Activated T-helper 17 cell treated with anti-CD3 and anti-CD28 coated beads, Interleukin-2, amount 50 U/mL, for 72 hours (primary cell): ENCODE results near the gene CLCN5. TPM values are rescaled to one million over a fixed set of nuclear protein-coding genes. Genes with fewer than 3 reads are reported as not detected.
A peak's percentile ranks its signal among the peaks of the same experiment; 100 is the strongest.

ENCODE experiments used
- ATAC-seq: fragments of 150-1000 bp; cut with Tn5 transposase; replicated peaks from 2 replicates; pipeline ENCODE4 v1.10.0; 2021; ENCODE audit warnings: mild to moderate bottlenecking, moderate library complexity
- H3K27ac Mint-ChIP-seq: one replicate; pipeline ENCODE4 v1.8.0; 2022; ENCODE audit warnings: mixed read lengths
- H3K27me3 Mint-ChIP-seq: one replicate; pipeline ENCODE4 v1.8.0; 2022; ENCODE audit warnings: mixed read lengths
- H3K36me3 Mint-ChIP-seq: one replicate; pipeline ENCODE4 v1.8.0; 2022; ENCODE audit warnings: low read depth, mild to moderate bottlenecking, mixed read lengths
- H3K4me1 Mint-ChIP-seq: one replicate; pipeline ENCODE4 v1.8.0; 2022; ENCODE audit warnings: mixed read lengths
- H3K4me3 Mint-ChIP-seq: one replicate; pipeline ENCODE4 v1.8.0; 2022; ENCODE audit warnings: mild to moderate bottlenecking, mixed read lengths
- H3K9me3 Mint-ChIP-seq: one replicate; pipeline ENCODE4 v1.8.0; 2022; ENCODE audit warnings: mixed read lengths
- total RNA-seq, 2 donors: library from RNA; stranded (reverse); gene quantifications; one replicate each; pipeline ENCODE4 v1.2.3, GENCODE V29; 2022

The CLCN5 gene
- 1 to 10 TPM; 3.1 to 4.3 TPM for total RNA-seq

DNA sequence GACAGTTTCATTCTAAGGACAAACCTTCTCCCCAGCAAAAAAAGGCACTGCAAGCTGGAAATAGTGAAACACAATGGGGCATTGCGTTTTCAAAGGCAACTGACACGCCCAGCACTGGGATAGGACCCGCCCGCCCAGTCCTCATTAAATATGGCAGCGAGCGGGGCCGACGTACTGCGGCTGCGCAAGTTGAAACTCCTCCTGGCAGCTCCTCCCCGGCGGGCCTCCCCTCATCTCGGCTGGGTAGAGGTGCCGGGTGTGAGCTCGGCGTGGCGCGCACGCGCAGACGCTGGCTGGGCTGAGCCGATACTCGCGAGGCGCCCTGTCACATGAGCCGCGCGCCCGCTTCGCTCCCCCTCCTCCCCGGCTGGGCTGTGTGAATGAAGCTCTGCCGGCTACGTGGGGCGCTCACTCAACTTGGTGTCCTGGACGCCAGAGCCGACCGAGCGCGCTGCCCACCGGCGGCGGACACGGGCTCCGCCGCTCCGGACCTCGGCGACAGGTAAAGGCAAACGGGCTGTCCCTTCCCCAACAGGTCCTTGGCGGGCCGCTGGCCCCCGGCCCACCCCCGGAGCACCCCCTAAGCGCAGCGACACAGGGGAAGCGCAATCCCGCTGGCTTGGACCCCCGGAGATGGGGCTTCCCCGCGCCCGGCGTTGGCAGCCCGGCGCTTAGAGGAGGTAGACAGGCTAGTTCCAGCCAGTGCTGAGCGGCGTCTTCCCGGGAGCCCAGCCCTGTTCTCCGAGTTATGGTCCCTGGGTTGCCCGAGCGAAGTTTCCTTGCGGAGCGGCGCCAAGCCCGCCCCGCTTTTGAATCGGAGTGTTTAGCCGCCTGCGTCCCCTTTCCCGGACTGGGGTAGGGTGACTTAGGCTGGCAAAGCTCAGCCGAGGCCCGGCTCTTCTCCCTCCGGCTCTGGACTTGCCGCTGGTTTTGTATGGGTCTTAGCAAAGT lies at the start of gene CLCN5:
Gene CLCN5 (plus strand): TSS at position 306 of the 951 bp plus-strand sequence. CDS start 2,703 bp downstream, outside the sequence.
- H3K4me1 Mint-ChIP-seq: no peaks in the 10 kb centered on the region
- H3K36me3 Mint-ChIP-seq: peaks cover 8% of the 10 kb centered on the region
- H3K4me3 Mint-ChIP-seq: peak within 1 kb of the TSS; percentile 74
- ATAC-seq: peak; percentile 96
- no peaks in the 10 kb centered on the region for H3K27me3 Mint-ChIP-seq
- peak within 1 kb of the TSS; percentile 63 for H3K27ac Mint-ChIP-seq
- no peaks in the 10 kb centered on the region for H3K9me3 Mint-ChIP-seq

DNA sequence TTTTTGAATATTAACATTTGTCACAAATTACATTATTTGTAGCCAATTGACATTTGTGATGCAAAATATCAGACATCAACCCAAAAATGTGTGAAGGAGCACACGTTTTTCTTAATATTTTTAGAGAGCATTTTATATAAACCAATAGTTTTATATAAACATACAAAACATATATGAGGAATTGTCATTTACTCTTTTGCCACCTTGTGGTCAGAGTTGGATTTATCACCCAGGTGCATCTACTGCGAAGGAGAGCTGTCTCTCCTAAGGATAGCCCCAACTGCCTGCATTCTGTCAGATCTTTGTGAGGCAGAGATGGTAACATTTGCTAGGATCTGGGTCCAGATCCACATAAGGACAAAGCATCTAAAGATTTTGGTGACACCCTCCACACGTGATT lies 45.6 kb upstream of the CLCN5 start:
- no peak overlapping the region for H3K4me3 Mint-ChIP-seq
- H3K36me3 Mint-ChIP-seq: no peaks in the 10 kb centered on the region
- no peaks in the 10 kb centered on the region for H3K27me3 Mint-ChIP-seq
- peaks cover 6% of the 10 kb centered on the region for H3K4me1 Mint-ChIP-seq
- no peak overlapping the region for H3K27ac Mint-ChIP-seq
- H3K9me3 Mint-ChIP-seq: no peaks in the 10 kb centered on the region
- ATAC-seq: no peak

DNA sequence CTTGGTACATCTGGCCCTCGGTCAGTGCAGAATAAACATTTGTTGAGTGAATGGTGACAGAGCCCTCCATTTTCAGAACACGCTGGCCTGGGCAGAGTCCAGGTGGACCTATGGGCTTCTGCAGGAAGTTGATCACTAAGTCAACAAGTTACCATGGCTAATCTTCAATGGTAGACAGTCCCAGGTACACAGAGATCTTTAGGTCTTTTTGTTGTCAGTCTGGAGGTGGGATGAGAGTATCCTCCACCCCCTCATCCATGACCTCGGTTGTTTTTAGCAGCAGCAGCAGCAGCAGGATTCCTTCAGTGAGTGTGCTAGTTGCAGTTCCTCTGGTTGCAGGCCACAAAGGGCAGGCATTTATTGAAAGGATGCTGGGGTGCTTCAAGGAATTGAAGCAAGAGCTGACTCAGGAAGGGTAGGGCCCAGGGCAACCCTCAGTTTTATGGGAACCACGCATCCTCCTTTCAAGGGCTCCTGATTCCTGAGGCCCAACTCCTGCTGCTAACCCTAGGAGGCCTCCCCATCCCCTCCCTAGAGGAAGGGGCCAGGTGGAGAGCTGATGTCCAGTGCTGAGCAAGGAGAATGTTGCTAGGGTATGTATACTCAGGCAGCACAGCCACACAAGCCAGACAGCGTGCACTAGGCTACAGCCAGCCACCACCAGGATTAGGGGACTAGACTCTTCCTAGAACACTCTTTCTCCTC lies 44.8 kb upstream of the CLCN5 start:
- H3K36me3 Mint-ChIP-seq: no peaks in the 10 kb centered on the region
- H3K4me1 Mint-ChIP-seq: peaks cover 6% of the 10 kb centered on the region
- H3K27ac Mint-ChIP-seq: no peak overlapping the region
- no peaks in the 10 kb centered on the region for H3K27me3 Mint-ChIP-seq
- ATAC-seq: no peak
- peak overlapping the region; percentile 16 for H3K4me3 Mint-ChIP-seq
- no peaks in the 10 kb centered on the region for H3K9me3 Mint-ChIP-seq

DNA sequence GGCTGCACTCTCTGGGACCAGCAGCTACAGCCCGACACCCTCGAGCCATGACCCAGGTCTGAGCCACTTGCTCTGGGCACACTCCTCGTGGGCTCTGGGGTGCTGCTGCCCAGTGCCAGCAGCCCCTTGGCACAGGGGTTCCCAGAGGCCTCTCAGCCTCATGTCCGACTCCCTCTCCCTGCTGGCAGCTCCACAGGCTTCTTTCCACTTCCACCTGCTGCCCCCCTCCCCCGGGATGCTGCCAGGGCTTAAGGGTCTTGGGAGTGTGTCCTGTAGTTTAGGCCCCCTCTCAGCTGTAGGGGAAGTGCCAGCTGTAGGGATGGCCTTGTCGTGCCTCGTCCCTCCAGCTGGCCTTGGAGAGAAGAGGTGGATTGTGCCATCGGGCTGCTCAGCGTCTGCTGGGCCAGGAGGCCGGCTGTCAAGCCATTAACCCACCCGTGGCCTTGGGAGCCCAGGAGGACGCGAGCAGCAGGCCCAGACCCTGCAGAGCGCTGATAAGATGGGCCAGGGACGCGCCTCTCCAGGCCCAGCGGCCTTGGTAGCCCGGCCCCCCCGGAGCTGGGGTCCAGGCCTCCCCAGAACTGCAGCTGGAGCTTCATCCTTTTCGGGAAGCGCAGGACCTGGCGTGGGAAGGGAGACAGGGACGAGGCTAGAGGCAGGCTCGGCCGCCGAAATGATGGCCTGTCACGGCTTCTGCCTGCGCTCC lies 44.1 kb upstream of the CLCN5 start:
- Mint-ChIP-seq H3K4me3 (peak overlapping the region; percentile 70), H3K9me3 (no peaks in the 10 kb centered on the region), H3K4me1 (peaks cover 6% of the 10 kb centered on the region), H3K36me3 (no peaks in the 10 kb centered on the region), H3K27me3 (no peaks in the 10 kb centered on the region), H3K27ac (no peak overlapping the region)
- ATAC-seq: no peak

DNA sequence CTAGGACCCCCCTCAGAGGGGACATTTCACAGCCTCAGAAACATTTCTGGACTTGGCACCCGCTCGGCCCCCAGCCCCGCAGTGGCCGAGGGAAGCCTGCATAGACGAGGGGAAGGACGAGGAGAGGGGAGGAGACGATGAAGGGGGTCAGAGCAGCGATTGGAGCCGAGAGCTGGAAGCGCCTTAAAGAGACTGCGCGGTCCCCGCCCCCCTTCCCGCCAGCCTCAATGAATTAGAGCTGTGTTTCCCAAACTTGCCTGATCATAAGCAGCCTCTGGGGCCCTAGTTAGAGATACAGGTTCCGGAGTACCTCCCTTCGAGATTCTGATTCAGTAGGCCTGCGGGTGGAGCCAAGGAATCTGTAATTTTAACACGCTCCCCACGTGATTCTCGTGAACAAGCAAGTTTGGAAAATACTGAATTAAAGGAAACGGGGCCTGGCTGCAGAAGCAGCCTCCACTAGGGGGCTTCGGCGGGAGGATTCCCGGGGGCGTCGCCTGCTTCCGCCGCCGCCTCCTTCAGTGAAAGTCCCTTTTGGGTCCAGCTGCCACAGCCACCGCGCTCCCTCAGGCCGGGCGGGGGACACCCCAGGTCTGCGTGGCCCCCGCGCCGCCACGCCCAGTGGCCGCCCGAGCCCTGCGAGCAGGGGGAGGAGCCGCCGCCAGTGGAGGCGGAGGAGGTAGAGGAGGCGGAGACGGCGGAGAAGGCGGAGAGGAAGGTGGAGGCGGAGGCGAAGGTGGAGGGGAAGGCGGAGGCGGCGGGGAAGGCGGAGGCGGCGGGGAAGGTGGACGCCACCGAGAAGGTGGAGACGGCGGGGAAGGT lies 43.4 kb upstream of the CLCN5 start, which contains the start of gene USP27X:
Gene USP27X (plus strand): TSS at position 651 of the 822 bp plus-strand sequence. CDS start 824 bp downstream, outside the sequence.
- Mint-ChIP-seq H3K4me1 (peaks cover 6% of the 10 kb centered on the region), H3K27me3 (no peaks in the 10 kb centered on the region), H3K4me3 (peak within 1 kb of the TSS; percentile 70), H3K27ac (peak within 1 kb of the TSS; percentile 50), H3K9me3 (no peaks in the 10 kb centered on the region), H3K36me3 (no peaks in the 10 kb centered on the region)
- peak; percentile 86 for ATAC-seq

DNA sequence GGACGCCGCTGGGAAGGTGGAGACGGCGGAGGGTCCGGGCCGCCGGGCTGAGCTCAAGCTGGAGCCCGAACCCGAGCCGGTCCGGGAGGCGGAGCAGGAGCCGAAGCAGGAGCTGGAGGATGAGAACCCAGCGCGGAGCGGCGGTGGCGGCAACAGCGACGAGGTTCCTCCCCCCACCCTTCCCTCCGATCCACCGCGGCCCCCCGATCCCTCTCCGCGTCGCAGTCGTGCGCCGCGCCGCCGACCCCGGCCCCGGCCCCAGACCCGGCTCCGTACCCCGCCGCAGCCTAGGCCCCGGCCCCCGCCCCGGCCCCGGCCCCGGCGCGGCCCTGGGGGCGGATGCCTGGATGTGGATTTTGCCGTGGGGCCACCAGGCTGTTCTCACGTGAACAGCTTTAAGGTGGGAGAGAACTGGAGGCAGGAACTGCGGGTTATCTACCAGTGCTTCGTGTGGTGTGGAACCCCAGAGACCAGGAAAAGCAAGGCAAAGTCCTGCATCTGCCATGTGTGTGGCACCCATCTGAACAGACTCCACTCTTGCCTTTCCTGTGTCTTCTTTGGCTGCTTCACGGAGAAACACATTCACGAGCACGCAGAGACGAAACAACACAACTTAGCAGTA lies 42.6 kb upstream of the CLCN5 start:
- ATAC-seq: peak; percentile 4
- H3K4me3 Mint-ChIP-seq: peak overlapping the region; percentile 70
- peak overlapping the region; percentile 50 for H3K27ac Mint-ChIP-seq
- no peaks in the 10 kb centered on the region for H3K9me3 Mint-ChIP-seq
- H3K4me1 Mint-ChIP-seq: peaks cover 10% of the 10 kb centered on the region
- H3K27me3 Mint-ChIP-seq: no peaks in the 10 kb centered on the region
- H3K36me3 Mint-ChIP-seq: no peaks in the 10 kb centered on the region

DNA sequence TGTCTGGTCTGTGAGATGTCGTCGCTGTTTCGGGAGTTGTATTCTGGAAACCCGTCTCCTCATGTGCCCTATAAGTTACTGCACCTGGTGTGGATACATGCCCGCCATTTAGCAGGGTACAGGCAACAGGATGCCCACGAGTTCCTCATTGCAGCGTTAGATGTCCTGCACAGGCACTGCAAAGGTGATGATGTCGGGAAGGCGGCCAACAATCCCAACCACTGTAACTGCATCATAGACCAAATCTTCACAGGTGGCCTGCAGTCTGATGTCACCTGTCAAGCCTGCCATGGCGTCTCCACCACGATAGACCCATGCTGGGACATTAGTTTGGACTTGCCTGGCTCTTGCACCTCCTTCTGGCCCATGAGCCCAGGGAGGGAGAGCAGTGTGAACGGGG lies 41.7 kb upstream of the CLCN5 start:
- H3K4me3 Mint-ChIP-seq: peak overlapping the region; percentile 70
- H3K36me3 Mint-ChIP-seq: no peaks in the 10 kb centered on the region
- no peak for ATAC-seq
- H3K27ac Mint-ChIP-seq: no peak overlapping the region
- no peaks in the 10 kb centered on the region for H3K9me3 Mint-ChIP-seq
- peaks cover 10% of the 10 kb centered on the region for H3K4me1 Mint-ChIP-seq
- no peaks in the 10 kb centered on the region for H3K27me3 Mint-ChIP-seq

DNA sequence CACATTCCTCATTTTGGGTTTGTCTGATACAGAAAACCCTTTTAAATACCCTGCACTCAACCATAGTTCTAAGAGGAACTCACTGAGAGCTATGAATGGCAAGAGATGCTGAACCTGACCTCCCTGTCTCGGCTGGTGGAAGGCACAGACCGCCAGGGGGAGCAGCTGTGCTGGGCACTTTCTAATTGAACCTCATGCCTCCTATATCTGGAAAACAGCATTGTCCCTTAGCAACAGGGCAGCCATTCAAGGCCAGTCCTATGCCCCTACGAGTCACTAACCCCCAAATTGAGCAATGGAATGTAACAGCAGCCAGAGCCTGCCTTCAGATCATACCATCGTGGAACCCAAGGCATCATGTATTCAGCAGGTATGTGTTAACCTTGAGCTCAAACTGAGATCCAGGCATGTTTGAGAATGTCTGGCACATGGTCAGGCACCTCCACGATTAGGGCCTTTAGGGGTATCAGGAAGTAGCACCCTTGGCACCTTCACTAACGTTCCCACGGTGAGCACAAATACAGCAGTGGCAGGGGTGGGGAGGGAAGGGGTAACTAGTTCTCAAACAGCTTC lies 38.0 kb upstream of the CLCN5 start:
- no peaks in the 10 kb centered on the region for H3K27me3 Mint-ChIP-seq
- H3K36me3 Mint-ChIP-seq: no peaks in the 10 kb centered on the region
- peak; percentile 41 for ATAC-seq
- peaks cover 10% of the 10 kb centered on the region for H3K4me1 Mint-ChIP-seq
- peak overlapping the region; percentile 30 for H3K4me3 Mint-ChIP-seq
- H3K27ac Mint-ChIP-seq: no peak overlapping the region
- no peaks in the 10 kb centered on the region for H3K9me3 Mint-ChIP-seq

DNA sequence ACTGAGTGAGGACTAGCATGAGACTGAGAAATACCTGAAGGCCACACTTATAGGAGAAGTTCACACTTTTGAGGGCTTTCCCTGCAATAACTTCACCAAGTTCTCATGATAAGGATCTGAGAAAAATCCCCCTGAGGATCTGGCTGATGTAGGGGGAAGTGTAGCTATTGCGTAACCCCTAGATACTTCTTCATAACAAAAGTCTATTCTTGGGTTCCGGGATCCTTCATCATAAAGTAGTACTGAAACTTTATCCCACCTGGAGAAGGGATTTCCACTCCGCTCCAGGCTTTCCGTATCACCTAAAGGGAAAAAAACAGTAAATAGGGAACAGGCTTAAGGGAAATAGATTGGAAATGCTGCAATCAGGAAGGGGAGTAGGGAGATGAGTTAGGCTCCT lies 29.9 kb upstream of the CLCN5 start:
- no peak for ATAC-seq
- Mint-ChIP-seq H3K36me3 (no peaks in the 10 kb centered on the region), H3K4me3 (no peak overlapping the region), H3K27ac (no peak overlapping the region), H3K4me1 (no peaks in the 10 kb centered on the region), H3K9me3 (peaks cover 10% of the 10 kb centered on the region), H3K27me3 (peaks cover 9% of the 10 kb centered on the region)

DNA sequence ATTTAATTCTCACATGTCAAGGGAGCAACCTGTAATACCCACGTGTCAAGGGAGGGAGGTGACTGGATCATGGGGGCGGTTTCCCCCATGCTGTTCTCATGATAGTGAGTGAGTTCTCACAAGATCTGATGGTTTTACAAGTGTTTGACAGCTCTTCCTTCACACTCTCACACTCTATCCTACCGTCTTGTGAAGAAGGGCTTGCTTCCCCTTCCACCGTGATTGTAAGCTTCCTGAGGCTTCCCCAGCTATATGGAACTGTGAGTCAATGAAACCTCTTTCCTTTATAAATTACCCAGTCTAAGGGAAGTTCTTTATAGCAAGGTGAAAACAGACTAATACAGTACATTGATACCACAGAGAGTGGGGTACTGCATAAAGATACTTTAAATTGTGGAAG lies 25.4 kb upstream of the CLCN5 start:
- H3K27me3 Mint-ChIP-seq: peaks cover 13% of the 10 kb centered on the region
- H3K27ac Mint-ChIP-seq: no peak overlapping the region
- ATAC-seq: no peak
- H3K36me3 Mint-ChIP-seq: no peaks in the 10 kb centered on the region
- H3K4me3 Mint-ChIP-seq: no peak overlapping the region
- peaks cover 10% of the 10 kb centered on the region for H3K9me3 Mint-ChIP-seq
- no peaks in the 10 kb centered on the region for H3K4me1 Mint-ChIP-seq

DNA sequence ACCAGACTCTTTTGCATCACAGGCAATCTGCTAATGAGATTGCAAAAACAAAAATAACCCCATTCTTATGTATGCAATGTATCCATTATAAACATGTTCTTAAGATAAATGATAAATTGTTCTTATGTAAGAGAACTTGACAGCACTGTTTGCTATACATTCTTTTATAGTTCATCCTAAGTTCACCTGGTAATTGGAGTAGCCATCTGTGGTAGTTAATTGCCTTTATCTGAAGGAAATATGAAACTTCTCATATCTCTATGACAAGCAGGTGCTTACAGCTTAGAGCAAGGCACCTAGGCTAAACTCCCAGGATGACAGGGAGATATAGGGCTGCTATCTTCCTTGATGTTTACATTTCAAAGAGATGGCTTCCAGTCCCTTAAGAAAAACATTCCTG lies 21.3 kb upstream of the CLCN5 start:
- Mint-ChIP-seq H3K27me3 (peaks cover 13% of the 10 kb centered on the region), H3K27ac (no peak overlapping the region)

DNA sequence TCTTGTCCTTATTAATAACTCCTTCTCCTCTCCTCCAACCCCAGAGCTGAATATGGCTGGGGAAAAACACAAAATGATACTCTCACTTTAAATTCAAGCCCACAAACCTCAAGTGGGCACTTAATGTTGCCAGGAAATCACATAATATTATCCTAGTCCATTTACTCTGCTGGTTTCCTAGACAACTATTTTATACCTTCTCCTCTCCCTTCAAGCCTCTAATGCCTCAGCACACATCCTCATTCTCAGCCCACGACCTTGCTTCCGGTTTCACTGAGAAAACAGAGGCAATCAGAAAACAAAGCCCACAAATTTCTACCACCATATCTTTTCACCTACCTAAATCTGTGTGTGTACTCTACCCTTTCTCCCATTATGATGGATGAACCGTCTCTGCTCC lies 12.1 kb upstream of the CLCN5 start:
- peak; percentile 23 for ATAC-seq
- no peaks in the 10 kb centered on the region for H3K9me3 Mint-ChIP-seq
- no peak overlapping the region for H3K4me3 Mint-ChIP-seq
- H3K36me3 Mint-ChIP-seq: no peaks in the 10 kb centered on the region
- H3K27me3 Mint-ChIP-seq: no peaks in the 10 kb centered on the region
- peak overlapping the region; percentile 71 for H3K27ac Mint-ChIP-seq
- H3K4me1 Mint-ChIP-seq: peaks cover 14% of the 10 kb centered on the region

More for the DNA sequence above, 21.3 kb upstream of the CLCN5 start:
- no peaks in the 10 kb centered on the region for H3K4me1 Mint-ChIP-seq
- no peaks in the 10 kb centered on the region for H3K36me3 Mint-ChIP-seq
- no peak for ATAC-seq
- H3K4me3 Mint-ChIP-seq: no peak overlapping the region
- H3K9me3 Mint-ChIP-seq: peaks cover 10% of the 10 kb centered on the region

DNA sequence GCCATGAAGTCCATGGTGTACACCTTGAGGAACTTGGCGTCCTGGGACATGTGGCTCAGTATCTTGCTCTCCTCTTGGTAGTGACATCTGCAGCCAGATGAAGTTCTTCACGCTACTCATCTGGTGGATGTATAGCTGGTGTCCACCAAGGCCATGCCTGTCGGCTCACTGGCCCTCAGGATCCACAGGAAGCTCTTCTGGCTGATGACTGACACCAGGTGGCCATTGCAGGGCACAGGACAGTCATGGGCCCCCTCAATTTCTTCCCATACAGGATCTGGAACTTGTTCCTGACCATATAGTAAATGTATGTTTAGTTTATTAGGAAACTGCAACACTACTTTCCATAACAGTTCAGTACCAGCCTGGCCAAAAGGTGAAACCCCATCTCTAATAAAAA lies 10.3 kb upstream of the CLCN5 start:
- Mint-ChIP-seq H3K9me3 (no peaks in the 10 kb centered on the region), H3K27ac (no peak overlapping the region), H3K4me3 (no peak overlapping the region), H3K27me3 (no peaks in the 10 kb centered on the region), H3K36me3 (no peaks in the 10 kb centered on the region), H3K4me1 (peaks cover 14% of the 10 kb centered on the region)
- ATAC-seq: no peak
